Measurements from ENCODE around the gene KRTCAP2. TPM values are rescaled to one million over a fixed set of nuclear protein-coding genes. Genes with fewer than 3 reads are reported as not detected.
A peak's percentile ranks its signal among the peaks of the same experiment; 100 is the strongest.
"Not testable (repeated sequence)": the region's sequence is repeated elsewhere in the genome, so short reads cannot be mapped to it uniquely, and the experiment has no call there.

KRTCAP2 gene
- total RNA-seq, 1 experiment from 2014 or later: 179 TPM

GRCh38 chr1:155195201-155196102 lies 22.3 kb upstream of the KRTCAP2 start:
- ChIA-PET CTCF (interaction anchor here (0.6 to 2.7 kb wide), 4 partner anchors 12 to 55 kb away, joined by 5 to 39 read pairs (median 9); partner anchors contain the start of genes KRTCAP2 and TRIM46), POLR2A (ENCODE audit: low non-redundant PET) (interaction anchor here (0.5 to 0.6 kb wide), 2 partner anchors 48 to 713 kb away, joined by 3 to 4 read pairs; no protein-coding TSS in a partner anchor)
- Histone ChIP-seq H3K36me3 (ENCODE audit: insufficient read depth, low read length, poor library complexity, severe bottlenecking) (peaks cover 19% of the 10 kb centered on the region), H3K4me3 (ENCODE audit: low read depth, low read length, poor library complexity, severe bottlenecking) (peak overlapping the region; percentile 57), H3K4me1 (ENCODE audit: insufficient read depth, low read length, poor library complexity, severe bottlenecking) (peaks cover 22% of the 10 kb centered on the region), H3K27ac (ENCODE audit: low read depth, low read length, poor library complexity, severe bottlenecking) (peak overlapping the region; percentile 84), H3K27me3 (replicated peaks; ENCODE audit: insufficient read depth, low read depth, low read length, poor library complexity) (no peaks in the 10 kb centered on the region), H3K9me3 (ENCODE audit: low read depth, low read length, poor library complexity, severe bottlenecking) (no peaks in the 10 kb centered on the region)
- no peak for DNase-seq (ENCODE audit: low spot score)
- TF ChIP-seq CTCF (conservative IDR thresholded peaks at IDR 0.05; ENCODE audit: low read depth, low read length) (no peak), EZH2 (IDR thresholded peaks at IDR 0.05; ENCODE audit: borderline replicate concordance, low read depth, low read length, poor library complexity, severe bottlenecking) (no peak)
- intact Hi-C loops (cut with micrococcal nuclease; ENCODE audit: unreplicated experiment): no loop called here
- TSS peak; percentile 76 for BruUV-seq (replicated peaks)

GRCh38 chr1:155193991-155194240 lies 20.8 kb upstream of the KRTCAP2 start:
- H3K36me3 ChIP-seq (ENCODE audit: insufficient read depth, low read length, poor library complexity, severe bottlenecking): peaks cover 19% of the 10 kb centered on the region
- BruUV-seq (replicated peaks); H3K9me3 ChIP-seq (ENCODE audit: low read depth, low read length, poor library complexity, severe bottlenecking); DNase-seq (ENCODE audit: low spot score); H3K27me3 ChIP-seq (replicated peaks; ENCODE audit: insufficient read depth, low read depth, low read length, poor library complexity); intact Hi-C loops (cut with micrococcal nuclease; ENCODE audit: unreplicated experiment): not testable (repeated sequence)
- ChIA-PET CTCF (interaction anchor here (0.7 to 2.7 kb wide), 9 partner anchors 10 to 130 kb away, joined by 3 to 39 read pairs (median 6); partner anchors contain the start of genes KRTCAP2 and TRIM46), POLR2A (ENCODE audit: low non-redundant PET) (interaction anchor here (0.6 kb wide), 1 partner anchor 328 kb away, joined by 14 read pairs; no protein-coding TSS in a partner anchor)
- H3K4me1 ChIP-seq (ENCODE audit: insufficient read depth, low read length, poor library complexity, severe bottlenecking): peaks cover 22% of the 10 kb centered on the region
- peak overlapping the region; percentile 84 for H3K27ac ChIP-seq (ENCODE audit: low read depth, low read length, poor library complexity, severe bottlenecking)
- peak overlapping the region; percentile 57 for H3K4me3 ChIP-seq (ENCODE audit: low read depth, low read length, poor library complexity, severe bottlenecking)

- peaks cover 16% of the 10 kb centered on the region for H3K36me3 ChIP-seq (ENCODE audit: insufficient read depth, low read length, poor library complexity, severe bottlenecking)
- BruUV-seq (replicated peaks): no TSS peak
- ChIA-PET POLR2A (ENCODE audit: low non-redundant PET) (interaction anchor here (0.6 kb wide), 1 partner anchor 327 kb away, joined by 14 read pairs; no protein-coding TSS in a partner anchor), CTCF (interaction anchor here (0.7 to 2.7 kb wide), 10 partner anchors 11 to 130 kb away, joined by 3 to 39 read pairs (median 6); partner anchors contain the start of genes KRTCAP2 and TRIM46)
- no peaks in the 10 kb centered on the region for H3K27me3 ChIP-seq (replicated peaks; ENCODE audit: insufficient read depth, low read depth, low read length, poor library complexity)
- peak overlapping the region; percentile 57 for H3K4me3 ChIP-seq (ENCODE audit: low read depth, low read length, poor library complexity, severe bottlenecking)
- DNase-seq (ENCODE audit: low spot score): peak; percentile 89
- H3K27ac ChIP-seq (ENCODE audit: low read depth, low read length, poor library complexity, severe bottlenecking): peak overlapping the region; percentile 84
- intact Hi-C loops (cut with micrococcal nuclease; ENCODE audit: unreplicated experiment): no loop called here
- H3K4me1 ChIP-seq (ENCODE audit: insufficient read depth, low read length, poor library complexity, severe bottlenecking): peaks cover 22% of the 10 kb centered on the region
- TF ChIP-seq CTCF (conservative IDR thresholded peaks at IDR 0.05; ENCODE audit: low read depth, low read length): peak; percentile 99
- no peak for TF ChIP-seq EZH2 (IDR thresholded peaks at IDR 0.05; ENCODE audit: borderline replicate concordance, low read depth, low read length, poor library complexity, severe bottlenecking)
- no peaks in the 10 kb centered on the region for H3K9me3 ChIP-seq (ENCODE audit: low read depth, low read length, poor library complexity, severe bottlenecking)
Measured at GRCh38 chr1:155193275-155193990, 20.3 kb upstream of the KRTCAP2 start.

Data from A673 (cell line).